Parathyroid adenoma (tissue), 2 donors: ENCODE measurements around the gene GALNT3.

ENCODE experiments used
- H2AFZ ChIP-seq: fragments of 300-600 bp; sonication (generic); one replicate; pipeline ENCODE4 v1.7.0; 2017; ENCODE audit warnings: antibody characterized with exemption, mild to moderate bottlenecking
- H3K27ac ChIP-seq: fragments of 300-600 bp; sonication (generic); one replicate; pipeline ENCODE4 v1.7.0; 2017
- H3K27me3 ChIP-seq: fragments of 300-600 bp; sonication (generic); one replicate; pipeline ENCODE4 v1.7.0; 2017; ENCODE audit warnings: low read length; ENCODE audit not compliant: control insufficient read depth, insufficient read depth
- H3K36me3 ChIP-seq: fragments of 300-600 bp; sonication (generic); one replicate; pipeline ENCODE4 v1.7.0; 2017; ENCODE audit warnings: low read length; ENCODE audit not compliant: control insufficient read depth, insufficient read depth
- H3K4me1 ChIP-seq: fragments of 300-600 bp; sonication (generic); one replicate; pipeline ENCODE4 v1.7.0; 2017; ENCODE audit warnings: control low read depth
- H3K4me2 ChIP-seq: fragments of 300-600 bp; sonication (generic); one replicate; pipeline ENCODE4 v1.7.0; 2017; ENCODE audit warnings: low read length
- H3K4me3 ChIP-seq: fragments of 300-600 bp; sonication (generic); one replicate; pipeline ENCODE4 v1.7.0; 2017; ENCODE audit warnings: low read depth, low read length
- H3K79me2 ChIP-seq: fragments of 300-600 bp; sonication (generic); one replicate; pipeline ENCODE4 v1.7.0; 2017; ENCODE audit warnings: control low read depth
- H3K9ac ChIP-seq: fragments of 300-600 bp; sonication (generic); one replicate; pipeline ENCODE4 v1.7.0; 2017; ENCODE audit warnings: mild to moderate bottlenecking
- H3K9me3 ChIP-seq: fragments of 300-600 bp; sonication (generic); one replicate; pipeline ENCODE4 v1.7.0; 2017; ENCODE audit warnings: low read length; ENCODE audit not compliant: control insufficient read depth
- TF ChIP-seq, protein P1 (sequence below): fragments of 300-600 bp; sonication (generic); IDR thresholded peaks from one replicate; pipeline ENCODE4 v1.7.0; 2017; ENCODE audit warnings: antibody characterized with exemption, mild to moderate bottlenecking
- donor health status: primary hyperparathyroidism.

Gene GALNT3

GRCh38 chr2:165762723-165763122, 31.3 kb downstream of the GALNT3 start:
- Histone ChIP-seq H3K9ac (no peak overlapping the region), H2AFZ (no peak overlapping the region), H3K4me3 (no peak overlapping the region), H3K4me1 (no peaks in the 10 kb centered on the region), H3K79me2 (no peaks in the 10 kb centered on the region), H3K9me3 (no peaks in the 10 kb centered on the region), H3K27me3 (no peaks in the 10 kb centered on the region), H3K4me2 (no peak overlapping the region), H3K36me3 (no peaks in the 10 kb centered on the region), H3K27ac (no peak overlapping the region)
- TF ChIP-seq, protein P1, sequence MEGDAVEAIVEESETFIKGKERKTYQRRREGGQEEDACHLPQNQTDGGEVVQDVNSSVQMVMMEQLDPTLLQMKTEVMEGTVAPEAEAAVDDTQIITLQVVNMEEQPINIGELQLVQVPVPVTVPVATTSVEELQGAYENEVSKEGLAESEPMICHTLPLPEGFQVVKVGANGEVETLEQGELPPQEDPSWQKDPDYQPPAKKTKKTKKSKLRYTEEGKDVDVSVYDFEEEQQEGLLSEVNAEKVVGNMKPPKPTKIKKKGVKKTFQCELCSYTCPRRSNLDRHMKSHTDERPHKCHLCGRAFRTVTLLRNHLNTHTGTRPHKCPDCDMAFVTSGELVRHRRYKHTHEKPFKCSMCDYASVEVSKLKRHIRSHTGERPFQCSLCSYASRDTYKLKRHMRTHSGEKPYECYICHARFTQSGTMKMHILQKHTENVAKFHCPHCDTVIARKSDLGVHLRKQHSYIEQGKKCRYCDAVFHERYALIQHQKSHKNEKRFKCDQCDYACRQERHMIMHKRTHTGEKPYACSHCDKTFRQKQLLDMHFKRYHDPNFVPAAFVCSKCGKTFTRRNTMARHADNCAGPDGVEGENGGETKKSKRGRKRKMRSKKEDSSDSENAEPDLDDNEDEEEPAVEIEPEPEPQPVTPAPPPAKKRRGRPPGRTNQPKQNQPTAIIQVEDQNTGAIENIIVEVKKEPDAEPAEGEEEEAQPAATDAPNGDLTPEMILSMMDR = no peak

DNA sequence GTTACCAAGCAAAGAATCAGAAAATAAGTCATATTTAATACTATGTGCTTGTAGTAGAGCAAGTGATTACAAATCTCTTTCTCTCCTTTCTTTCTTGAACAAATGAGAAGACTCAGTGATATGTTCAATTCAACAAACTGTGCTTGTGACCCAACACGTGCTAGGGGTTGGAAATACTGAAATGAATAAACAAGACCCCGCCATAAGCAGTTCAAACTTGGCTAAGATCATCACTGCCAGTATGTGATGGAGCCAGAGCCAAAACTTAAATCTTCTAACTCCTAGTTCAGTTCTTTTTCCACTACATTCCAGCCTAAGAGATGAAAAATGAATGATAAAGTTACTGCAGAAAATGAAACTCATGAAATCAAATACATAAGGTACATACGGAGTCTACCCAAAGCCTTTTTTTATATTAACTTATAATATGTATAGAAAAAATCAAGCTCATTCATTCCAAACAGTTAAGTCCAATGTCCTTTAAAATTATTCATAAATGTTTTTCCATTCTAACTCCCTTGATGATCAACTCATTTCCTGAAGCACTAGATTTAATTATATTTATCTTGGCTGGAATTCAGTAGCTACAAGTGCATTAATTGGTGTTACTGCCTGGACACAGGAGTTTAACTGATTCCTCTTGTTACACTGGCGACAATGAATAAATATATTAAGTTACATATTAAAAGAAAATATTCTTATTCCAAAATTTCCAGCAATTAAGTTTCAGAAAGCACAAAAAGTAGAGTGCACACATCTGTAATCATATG, 36.0 kb downstream of the GALNT3 start:
- H3K79me2 ChIP-seq = no peaks in the 10 kb centered on the region

GRCh38 chr2:165746501-165746900, 47.5 kb downstream of the GALNT3 start:
- H3K27me3 ChIP-seq = no peaks in the 10 kb centered on the region
- no peak overlapping the region for H3K9ac ChIP-seq
- H3K27ac ChIP-seq = no peak overlapping the region
- no peaks in the 10 kb centered on the region for H3K36me3 ChIP-seq
- H3K4me1 ChIP-seq = no peaks in the 10 kb centered on the region
- no peaks in the 10 kb centered on the region for H3K9me3 ChIP-seq
- H3K4me3 ChIP-seq = no peak overlapping the region
- H2AFZ ChIP-seq = no peak overlapping the region
- no peak overlapping the region for H3K4me2 ChIP-seq
- TF ChIP-seq, protein P1 = no peak
- H3K79me2 ChIP-seq = no peaks in the 10 kb centered on the region

More for the DNA sequence above, 36.0 kb downstream of the GALNT3 start:
- no peaks in the 10 kb centered on the region for H3K36me3 ChIP-seq
- TF ChIP-seq, protein P1 = no peak
- H3K4me2 ChIP-seq = no peak overlapping the region
- H3K4me3 ChIP-seq = no peak overlapping the region
- no peak overlapping the region for H2AFZ ChIP-seq
- H3K27ac ChIP-seq = no peak overlapping the region
- H3K9ac ChIP-seq = no peak overlapping the region
- no peaks in the 10 kb centered on the region for H3K9me3 ChIP-seq
- no peaks in the 10 kb centered on the region for H3K27me3 ChIP-seq
- no peaks in the 10 kb centered on the region for H3K4me1 ChIP-seq

- no peak overlapping the region for H3K4me2 ChIP-seq
- TF ChIP-seq, protein P1 = no peak
- H3K9ac ChIP-seq = no peak overlapping the region
- H3K27ac ChIP-seq = no peak overlapping the region
- no peak overlapping the region for H2AFZ ChIP-seq
- no peaks in the 10 kb centered on the region for H3K9me3 ChIP-seq
- no peaks in the 10 kb centered on the region for H3K27me3 ChIP-seq
- no peaks in the 10 kb centered on the region for H3K4me1 ChIP-seq
- H3K4me3 ChIP-seq = no peak overlapping the region
- H3K36me3 ChIP-seq = no peaks in the 10 kb centered on the region
- H3K79me2 ChIP-seq = no peaks in the 10 kb centered on the region
These were observed 48.1 kb downstream of the GALNT3 start for GRCh38 chr2:165745916-165746315.

- H3K4me3 ChIP-seq = no peak overlapping the region
- no peaks in the 10 kb centered on the region for H3K9me3 ChIP-seq
- H3K27me3 ChIP-seq = no peaks in the 10 kb centered on the region
- H3K9ac ChIP-seq = no peak overlapping the region
- no peaks in the 10 kb centered on the region for H3K79me2 ChIP-seq
- no peak overlapping the region for H2AFZ ChIP-seq
- H3K27ac ChIP-seq = no peak overlapping the region
- no peaks in the 10 kb centered on the region for H3K36me3 ChIP-seq
- no peak overlapping the region for H3K4me2 ChIP-seq
- H3K4me1 ChIP-seq = no peaks in the 10 kb centered on the region
- TF ChIP-seq, protein P1 = no peak
These were observed 50.6 kb downstream of the GALNT3 start for GRCh38 chr2:165743442-165743841.
